GM03348 (cell line): ENCODE measurements around the gene MAP4K4.
"Not testable (repeated sequence)": the region's sequence is repeated elsewhere in the genome, so short reads cannot be mapped to it uniquely, and the experiment has no call there.

Experiments
- DNase-seq: peaks from one replicate; pipeline ENCODE4 v3.0.0; 2012; ENCODE audit warnings: low spot score

Gene MAP4K4

GRCh38 chr2:101905746-101906336, 208.3 kb downstream of the MAP4K4 start:
- no peak for DNase-seq

DNA sequence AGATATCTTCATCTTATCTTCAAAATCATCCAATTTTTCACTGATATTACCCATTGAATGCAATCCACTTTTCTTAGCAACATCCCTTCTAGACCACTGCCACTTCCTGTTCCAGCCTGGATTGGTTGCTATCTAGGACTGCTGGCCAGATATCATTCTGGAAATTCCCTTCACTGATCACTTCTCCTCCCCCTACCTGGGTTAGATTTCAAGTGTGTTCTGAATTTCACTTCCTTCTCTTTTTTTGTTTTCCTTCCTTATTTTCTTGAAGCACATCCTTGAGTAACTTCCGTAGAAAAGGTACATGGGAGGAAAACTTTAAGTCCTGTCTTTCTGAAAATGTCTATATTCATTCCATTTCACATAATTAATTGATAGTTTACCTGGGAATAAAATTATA, 212.3 kb downstream of the MAP4K4 start:
- DNase-seq, result no peak

DNA sequence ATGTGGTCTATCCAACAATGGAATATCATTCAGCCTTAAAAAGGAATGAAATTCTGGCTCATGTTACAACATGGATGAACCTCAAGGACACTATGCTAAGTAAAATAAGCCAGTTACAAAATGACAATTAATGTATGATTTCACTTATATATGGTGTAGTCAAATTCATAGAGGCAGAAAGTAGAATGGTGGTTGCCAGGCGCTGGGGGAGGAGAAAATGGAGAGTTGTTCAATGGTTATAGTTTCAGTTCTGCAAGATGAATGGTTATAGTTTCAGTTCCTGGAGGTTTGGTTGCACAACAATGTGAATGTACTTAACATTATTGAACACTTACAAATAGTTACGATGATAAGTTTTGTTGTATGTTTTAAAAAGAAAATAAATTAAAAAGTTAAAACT, 215.0 kb downstream of the MAP4K4 start:
- DNase-seq, result no peak

GRCh38 chr2:101921319-101921952, 223.9 kb downstream of the MAP4K4 start:
- DNase-seq, result no peak

GRCh38 chr2:101921953-101922325, 224.4 kb downstream of the MAP4K4 start:
- no peak for DNase-seq

DNA sequence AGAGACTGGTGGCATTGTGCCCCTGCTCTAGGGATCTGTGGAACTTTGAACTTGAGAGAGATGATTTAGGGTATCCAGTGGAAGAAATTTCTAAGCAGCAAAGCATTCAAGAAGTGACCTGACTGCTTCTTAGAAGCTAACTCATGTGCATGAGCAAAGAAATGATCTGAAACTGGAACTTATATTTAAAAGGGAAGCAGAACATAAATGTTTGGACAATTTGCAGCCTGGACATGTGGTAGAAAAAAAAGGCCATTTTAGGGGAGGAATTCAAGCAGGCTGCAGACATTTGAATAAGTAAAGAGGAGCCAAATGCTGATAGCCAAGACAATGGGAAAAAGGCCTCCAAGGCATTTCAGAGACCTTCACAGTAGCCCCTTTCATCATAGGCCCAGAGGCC, 226.8 kb downstream of the MAP4K4 start:
- not testable (repeated sequence) for DNase-seq

- no peak for DNase-seq
These were observed 232.5 kb downstream of the MAP4K4 start for GRCh38 chr2:101930019-101930418.

DNA sequence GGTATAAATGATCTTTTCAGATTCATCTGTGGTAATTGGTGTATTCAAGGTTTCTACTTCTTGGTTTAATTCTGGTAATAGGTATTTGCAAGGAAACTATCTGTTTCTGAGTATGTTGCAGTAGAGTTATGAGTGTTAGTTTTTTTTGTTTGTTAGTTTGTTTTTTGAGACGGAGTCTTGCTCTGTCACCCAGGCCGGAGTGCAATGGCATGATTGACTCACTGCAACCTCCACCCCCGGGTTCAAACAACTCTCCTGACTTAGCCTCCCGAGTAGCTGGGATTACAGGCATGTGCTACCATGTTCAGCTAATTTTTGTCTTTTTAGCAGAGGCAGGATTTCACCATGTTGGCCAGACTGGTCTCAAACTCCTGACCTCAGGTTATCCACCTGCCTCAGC, 233.3 kb downstream of the MAP4K4 start:
- no peak for DNase-seq

DNA sequence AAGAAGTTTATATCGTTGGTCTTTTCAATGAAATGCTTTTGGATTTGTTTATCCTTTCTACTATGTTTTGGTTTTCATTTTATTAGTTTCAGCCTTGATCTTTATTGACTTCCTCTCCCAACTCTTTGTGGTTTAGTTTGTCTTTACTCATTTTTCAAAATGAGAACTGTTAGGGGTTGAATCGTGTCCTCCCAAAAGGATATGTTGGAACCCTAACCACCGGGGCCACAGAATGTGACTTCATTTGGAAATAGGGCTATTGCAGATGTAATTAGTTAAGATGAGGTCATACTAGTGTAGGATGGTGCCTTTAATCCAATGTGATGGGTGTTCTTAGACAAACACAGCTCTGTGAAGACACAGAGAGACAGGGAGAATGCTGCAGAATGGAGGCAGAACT, 233.9 kb downstream of the MAP4K4 start:
- no peak for DNase-seq

- not testable (repeated sequence) for DNase-seq
These were observed 238.3 kb downstream of the MAP4K4 start for GRCh38 chr2:101935764-101936163.

- DNase-seq, result no peak
These were observed 245.3 kb downstream of the MAP4K4 start for GRCh38 chr2:101942851-101943250.
